ENCODE results near the gene KIF3A.

Gene KIF3A

GRCh38 chr5:132737982-132738681, 786 bp upstream of the KIF3A start:
- TF ChIP-seq, protein P1, sequence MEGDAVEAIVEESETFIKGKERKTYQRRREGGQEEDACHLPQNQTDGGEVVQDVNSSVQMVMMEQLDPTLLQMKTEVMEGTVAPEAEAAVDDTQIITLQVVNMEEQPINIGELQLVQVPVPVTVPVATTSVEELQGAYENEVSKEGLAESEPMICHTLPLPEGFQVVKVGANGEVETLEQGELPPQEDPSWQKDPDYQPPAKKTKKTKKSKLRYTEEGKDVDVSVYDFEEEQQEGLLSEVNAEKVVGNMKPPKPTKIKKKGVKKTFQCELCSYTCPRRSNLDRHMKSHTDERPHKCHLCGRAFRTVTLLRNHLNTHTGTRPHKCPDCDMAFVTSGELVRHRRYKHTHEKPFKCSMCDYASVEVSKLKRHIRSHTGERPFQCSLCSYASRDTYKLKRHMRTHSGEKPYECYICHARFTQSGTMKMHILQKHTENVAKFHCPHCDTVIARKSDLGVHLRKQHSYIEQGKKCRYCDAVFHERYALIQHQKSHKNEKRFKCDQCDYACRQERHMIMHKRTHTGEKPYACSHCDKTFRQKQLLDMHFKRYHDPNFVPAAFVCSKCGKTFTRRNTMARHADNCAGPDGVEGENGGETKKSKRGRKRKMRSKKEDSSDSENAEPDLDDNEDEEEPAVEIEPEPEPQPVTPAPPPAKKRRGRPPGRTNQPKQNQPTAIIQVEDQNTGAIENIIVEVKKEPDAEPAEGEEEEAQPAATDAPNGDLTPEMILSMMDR (IDR thresholded peaks at IDR 0.05; ENCODE audit: extremely low read depth, missing control alignments), result no peak
- DNase-seq (ENCODE audit: low spot score), result no peak

- TF ChIP-seq, protein P1 (IDR thresholded peaks at IDR 0.05; ENCODE audit: extremely low read depth, missing control alignments), result no peak
- DNase-seq (ENCODE audit: low spot score), result no peak
Measured at GRCh38 chr5:132734687-132735086, 2.7 kb downstream of the KIF3A start.

DNA sequence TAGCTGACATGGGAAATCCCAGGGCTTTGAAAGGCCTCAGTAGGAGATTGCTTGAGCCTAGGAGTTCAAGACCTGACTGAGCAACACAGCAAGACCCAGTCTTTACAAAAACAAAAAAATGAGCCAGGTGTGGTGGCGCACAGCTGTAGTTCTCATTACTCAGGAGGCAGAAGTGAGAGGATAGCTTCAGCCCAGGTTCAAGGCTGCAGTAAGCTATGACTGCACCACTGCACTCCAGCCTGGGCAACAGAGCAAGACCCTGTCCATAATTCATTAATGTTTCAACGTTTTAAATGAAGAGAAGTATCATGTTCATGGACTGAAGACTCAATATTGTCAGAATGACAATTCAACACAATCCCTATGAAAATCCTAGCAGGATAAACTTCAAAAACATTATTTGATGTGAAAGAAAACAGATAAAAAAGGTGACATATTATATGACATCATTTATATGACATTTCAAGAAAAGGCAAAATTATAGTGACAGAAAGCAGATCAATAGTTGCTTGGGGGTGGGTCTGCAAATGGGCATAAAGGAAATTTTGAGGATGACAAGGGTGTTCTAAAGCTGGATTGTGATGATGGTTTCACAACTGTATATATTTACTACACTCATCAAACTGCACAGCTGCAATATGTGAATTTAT, 3.7 kb downstream of the KIF3A start:
- DNase-seq (ENCODE audit: low spot score), result no peak
- TF ChIP-seq, protein P1 (IDR thresholded peaks at IDR 0.05; ENCODE audit: extremely low read depth, missing control alignments), result no peak

DNA sequence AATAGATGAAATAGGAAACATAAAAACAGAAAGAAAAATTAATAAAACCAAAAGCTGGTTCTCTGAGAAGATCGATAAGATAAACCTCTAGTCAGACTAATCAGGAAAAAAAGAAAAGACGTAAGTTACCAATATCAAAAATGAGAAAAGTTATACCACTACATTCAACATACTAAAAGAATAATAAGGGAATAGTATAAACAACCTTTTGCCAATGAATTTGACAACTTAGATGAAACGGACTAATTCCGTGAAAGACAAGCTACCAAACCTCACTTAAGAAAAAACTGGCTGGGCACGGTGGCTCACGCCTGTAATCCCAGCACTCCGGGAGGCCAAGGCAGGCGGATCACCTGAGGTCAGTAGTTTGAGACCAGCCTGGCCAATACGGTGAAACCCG, 7.5 kb downstream of the KIF3A start:
- TF ChIP-seq, protein P1 (IDR thresholded peaks at IDR 0.05; ENCODE audit: extremely low read depth, missing control alignments), result no peak
- DNase-seq (ENCODE audit: low spot score), result no peak

DNA sequence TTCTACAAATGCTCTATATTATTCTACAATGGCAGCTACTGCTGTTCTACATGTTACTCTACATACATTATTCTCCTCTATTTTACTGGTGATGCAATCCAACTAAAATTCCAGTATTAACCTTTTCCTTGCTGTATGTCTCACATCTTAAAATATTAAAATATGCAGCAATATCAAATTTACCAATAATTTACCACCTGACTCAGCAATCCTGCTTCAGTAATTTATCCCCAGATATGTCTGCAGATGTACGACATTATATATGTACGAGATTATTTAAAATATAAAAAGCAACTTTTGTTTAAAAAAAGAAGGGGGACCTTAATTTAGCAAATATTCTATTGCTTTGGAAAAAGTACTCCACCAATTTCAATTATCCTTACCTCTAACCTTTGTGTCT, 11.6 kb downstream of the KIF3A start:
- TF ChIP-seq, protein P1 (IDR thresholded peaks at IDR 0.05; ENCODE audit: extremely low read depth, missing control alignments), result no peak
- DNase-seq (ENCODE audit: low spot score), result no peak

- no peak for DNase-seq (ENCODE audit: low spot score)
- TF ChIP-seq, protein P1 (IDR thresholded peaks at IDR 0.05; ENCODE audit: extremely low read depth, missing control alignments), result no peak
Measured at GRCh38 chr5:132718544-132719312, 18.6 kb downstream of the KIF3A start.
